Keratinocyte (primary cell): ENCODE results near the gene TULP1. TPM values are rescaled to one million over a fixed set of nuclear protein-coding genes. Genes with fewer than 3 reads are reported as not detected.
A peak's percentile ranks its signal among the peaks of the same experiment; 100 is the strongest.

Source experiments
- DNase-seq: peaks from one replicate; pipeline ENCODE4 v3.0.0-alpha.2; 2011; ENCODE audit warnings: low read depth, missing footprints, low spot score
- FAIRE-seq: peaks from 2 replicates; lab custom pipeline; 2011; peaks lifted over from hg19 to GRCh38; lab: Jason Lieb, UNC
- H2AFZ ChIP-seq: 2 replicates; pipeline ENCODE4 v1.6.0; 2012; ENCODE audit warnings: low read length, control low read depth, inconsistent platforms; ENCODE audit not compliant: control insufficient read depth
- H3K27ac ChIP-seq: 2 replicates; pipeline ENCODE4 v1.5.1; 2011; ENCODE audit warnings: low read length; ENCODE audit not compliant: control insufficient read depth, insufficient read depth
- H3K27me3 ChIP-seq: 3 replicates; pipeline ENCODE4 v1.6.0; 2011; ENCODE audit warnings: low read length; ENCODE audit not compliant: control insufficient read depth, insufficient read depth; ENCODE audit errors: extremely low read depth
- H3K36me3 ChIP-seq, 2 experiments: 2 replicates in 1 of 2; 3 replicates in 1 of 2; pipeline ENCODE4 v1.5.1; 2011; ENCODE audit warnings: low read length in 2 of 2, mild to moderate bottlenecking in 1 of 2; ENCODE audit not compliant: control insufficient read depth in 2 of 2, insufficient read depth in 2 of 2; ENCODE audit errors: extremely low read depth in 1 of 2
- H3K4me1 ChIP-seq: 3 replicates; pipeline ENCODE4 v1.5.1; 2011; ENCODE audit warnings: low read length; ENCODE audit not compliant: control insufficient read depth, insufficient read depth; ENCODE audit errors: extremely low read depth
- H3K4me2 ChIP-seq: 3 replicates; pipeline ENCODE4 v1.6.0; 2011; ENCODE audit warnings: low read depth, low read length; ENCODE audit not compliant: control insufficient read depth, insufficient read depth; ENCODE audit errors: extremely low read depth
- H3K4me3 ChIP-seq, 3 experiments: fragments of 200-600 bp in 1 of 3; sonication (generic) in 1 of 3; 2 replicates in 2 of 3; 3 replicates in 1 of 3; pipeline ENCODE4 v1.5.1; 2011 to 2016; ENCODE audit warnings: low read length in 3 of 3, mild to moderate bottlenecking in 3 of 3, control low read depth in 2 of 3, inconsistent platforms in 1 of 3, low read depth in 1 of 3, mixed read lengths in 1 of 3, mixed run types in 1 of 3, moderate library complexity in 1 of 3; ENCODE audit not compliant: control insufficient read depth in 2 of 3, insufficient read depth in 2 of 3; ENCODE audit errors: extremely low read depth in 1 of 3
- H3K79me2 ChIP-seq: 2 replicates; pipeline ENCODE4 v1.6.0; 2012; ENCODE audit warnings: low read length; ENCODE audit not compliant: control insufficient read depth, insufficient read depth
- H3K9ac ChIP-seq: 3 replicates; pipeline ENCODE4 v1.6.0; 2011; ENCODE audit warnings: low read length; ENCODE audit not compliant: control insufficient read depth, insufficient read depth; ENCODE audit errors: extremely low read depth
- H3K9me1 ChIP-seq: 3 replicates; pipeline ENCODE4 v1.6.0; 2011; ENCODE audit warnings: low read length; ENCODE audit not compliant: control insufficient read depth, insufficient read depth; ENCODE audit errors: extremely low read depth
- H3K9me3 ChIP-seq: 2 replicates; pipeline ENCODE4 v1.5.1; 2012; ENCODE audit warnings: low read depth, low read length; ENCODE audit not compliant: control insufficient read depth
- H4K20me1 ChIP-seq: 3 replicates; pipeline ENCODE4 v1.6.0; 2011; ENCODE audit warnings: low read length; ENCODE audit not compliant: control insufficient read depth, insufficient read depth; ENCODE audit errors: extremely low read depth
- CTCF ChIP-seq, 3 experiments: IDR thresholded peaks in 1 of 3; conservative IDR thresholded peaks in 1 of 3; optimal IDR thresholded peaks in 1 of 3; 2 replicates in 2 of 3; 3 replicates in 1 of 3; pipeline versions ENCODE3 to v1.5.1; 2011; ENCODE audit warnings: low read length in 3 of 3, mild to moderate bottlenecking in 3 of 3, moderate library complexity in 2 of 3, control low read depth in 1 of 3, inconsistent platforms in 1 of 3; ENCODE audit not compliant: insufficient read depth in 2 of 3; ENCODE audit errors: extremely low read depth in 1 of 3
- EZH2 ChIP-seq: IDR thresholded peaks from one replicate; pipeline ENCODE4 v1.6.1; 2012; ENCODE audit warnings: inconsistent platforms, mild to moderate bottlenecking, low read length, moderate library complexity
- dilution Hi-C: fragments of 300-500 bp; cut with MboI; formaldehyde crosslinking; loops from one replicate; pipeline ENCODE4 v1.7.0; 2020; ENCODE audit warnings: low sequenced_read_pairs; ENCODE audit not compliant: extremely low pct_ligation_motif_present
- polyA plus RNA-seq, 5 experiments: library from polyadenylated mRNA; depleted of rRNA in 3 of 5; stranded (reverse) in 3 of 5; stranded (forward) in 1 of 5; unstranded in 1 of 5; fragments of >200 nt; gene quantifications; 1 replicate in 1 of 5; 2 replicates in 3 of 5; 3 replicates in 1 of 5; pipeline versions ENCODE4 v1.2.1 to v1.2.3, GENCODE V29; 2011 to 2012; ENCODE audit warnings: missing spikeins in 2 of 5, low read depth in 1 of 5, low replicate concordance in 1 of 5

The TULP1 gene
- polyA plus RNA-seq, 1 donor (not counting 4 experiments of a cell fraction or from before 2014, with no cell fraction given): not detected

- peaks cover 26% of the 10 kb centered on the region for H3K4me1 ChIP-seq
- H3K27ac ChIP-seq: no peak overlapping the region
- H3K9me1 ChIP-seq: no peaks in the 10 kb centered on the region
- H3K36me3 ChIP-seq: peaks cover 5 to 15% of the 10 kb centered on the region in 2 experiments
- no peak for DNase-seq
- H3K79me2 ChIP-seq: no peaks in the 10 kb centered on the region
- H3K4me3 ChIP-seq: no peak overlapping the region
- no peak overlapping the region for H3K9ac ChIP-seq
- FAIRE-seq: no peak
- no peak overlapping the region for H2AFZ ChIP-seq
- no peaks in the 10 kb centered on the region for H3K27me3 ChIP-seq
- H3K9me3 ChIP-seq: no peaks in the 10 kb centered on the region
- H3K4me2 ChIP-seq: no peak overlapping the region
- no peaks in the 10 kb centered on the region for H4K20me1 ChIP-seq
- dilution Hi-C loops: no loop called here
- TF ChIP-seq CTCF (optimal IDR thresholded peaks at IDR 0.05 in 1 of 3, IDR thresholded peaks at IDR 0.05 in 1 of 3, conservative IDR thresholded peaks at IDR 0.05 in 1 of 3; ENCODE audit: extremely low read depth in 1 of 3, insufficient read depth in 2 of 3, low read length in 3 of 3) (no peak), EZH2 (no peak)
Measured at GRCh38 chr6:35457907-35458306, 54.8 kb downstream of the TULP1 start.

- H3K4me3 ChIP-seq: peak overlapping the region in 1 of 3 experiments; percentile 34
- dilution Hi-C loops: no loop called here
- TF ChIP-seq EZH2 (no peak), CTCF (optimal IDR thresholded peaks at IDR 0.05 in 1 of 3, IDR thresholded peaks at IDR 0.05 in 1 of 3, conservative IDR thresholded peaks at IDR 0.05 in 1 of 3; ENCODE audit: extremely low read depth in 1 of 3, insufficient read depth in 2 of 3, low read length in 3 of 3) (no peak)
- FAIRE-seq (no peak), DNase-seq (no peak)
- H3K4me2 ChIP-seq: peak overlapping the region; percentile 90
- H3K27me3 ChIP-seq: no peaks in the 10 kb centered on the region
- peak overlapping the region; percentile 81 for H3K27ac ChIP-seq
- H3K4me1 ChIP-seq: peaks cover 30% of the 10 kb centered on the region
- H3K79me2 ChIP-seq: peaks cover 1% of the 10 kb centered on the region
- H2AFZ ChIP-seq: peak overlapping the region; percentile 30
- no peaks in the 10 kb centered on the region for H3K9me3 ChIP-seq
- H3K9me1 ChIP-seq: no peaks in the 10 kb centered on the region
- peaks cover 4 to 12% of the 10 kb centered on the region in 2 experiments for H3K36me3 ChIP-seq
- H4K20me1 ChIP-seq: no peaks in the 10 kb centered on the region
- peak overlapping the region; percentile 58 for H3K9ac ChIP-seq
Measured at GRCh38 chr6:35454391-35455110, 58.1 kb downstream of the TULP1 start.
